Hematopoietic multipotent progenitor cell treated with erythropoietin and hydrocortisone succinate and interleukin-3 and kit ligand, for 4 days (in vitro differentiated cells): ENCODE measurements around the gene LINC01488.

Experiments used
- DNase-seq: peaks from one replicate; pipeline ENCODE4 v3.0.0-alpha.2; 2015

The LINC01488 gene

DNA sequence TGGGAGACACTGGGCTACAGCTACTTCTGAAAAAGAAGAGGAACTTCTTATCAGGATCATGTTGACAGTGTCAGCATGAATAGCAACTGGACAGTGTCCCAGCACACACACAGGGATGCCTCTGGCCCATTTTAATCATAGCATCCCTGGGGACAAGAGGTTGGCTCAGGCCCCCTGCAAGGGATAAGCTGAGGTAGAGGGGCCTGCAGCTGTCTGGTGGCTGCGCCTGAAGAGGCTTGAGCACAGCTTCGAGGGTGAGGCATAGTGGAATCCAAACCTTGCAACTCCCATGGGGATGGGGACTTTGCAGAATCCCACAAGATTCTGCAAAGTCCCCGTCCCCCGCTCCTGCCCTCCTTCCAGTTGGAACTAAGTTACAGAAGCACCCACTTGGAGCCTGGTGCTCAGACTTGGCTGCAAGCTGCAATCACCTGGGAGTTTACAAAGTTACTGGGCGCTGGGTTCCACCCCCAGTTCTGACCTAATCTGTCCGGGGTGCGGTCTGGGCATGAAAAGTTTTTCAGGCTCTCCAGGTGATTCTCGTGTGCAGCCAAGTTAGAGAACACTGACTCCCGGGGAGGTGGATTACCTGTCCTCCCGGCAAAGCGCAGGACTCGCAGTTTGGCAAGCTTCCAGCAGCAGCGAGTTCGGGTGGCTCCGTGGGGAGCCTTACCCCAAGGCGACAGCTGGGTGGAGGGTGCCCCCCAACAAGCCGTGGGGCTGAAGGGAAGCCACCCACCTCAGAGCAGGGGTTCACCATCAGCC lies 16.0 kb upstream of the LINC01488 start:
- no peak for DNase-seq

DNA sequence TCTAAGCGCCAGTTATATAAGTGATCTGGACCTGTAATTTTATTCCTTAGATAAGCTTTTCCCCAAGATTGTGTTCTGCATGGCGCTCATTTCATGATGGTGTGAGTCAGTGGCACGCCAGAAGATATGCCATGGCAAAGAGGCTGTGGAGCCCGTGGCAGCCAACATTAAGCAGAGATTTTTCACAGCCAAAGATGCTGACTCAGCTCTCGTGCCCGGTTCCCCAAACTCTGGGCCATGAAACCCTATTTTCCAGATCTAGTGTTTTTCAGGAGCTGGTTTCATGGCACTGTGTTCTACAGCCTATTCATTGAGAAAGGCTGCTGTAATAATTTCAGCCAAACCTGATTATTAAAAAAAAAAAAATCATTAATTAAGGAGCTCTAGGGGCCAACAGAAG lies 15.4 kb upstream of the LINC01488 start:
- no peak for DNase-seq

DNA sequence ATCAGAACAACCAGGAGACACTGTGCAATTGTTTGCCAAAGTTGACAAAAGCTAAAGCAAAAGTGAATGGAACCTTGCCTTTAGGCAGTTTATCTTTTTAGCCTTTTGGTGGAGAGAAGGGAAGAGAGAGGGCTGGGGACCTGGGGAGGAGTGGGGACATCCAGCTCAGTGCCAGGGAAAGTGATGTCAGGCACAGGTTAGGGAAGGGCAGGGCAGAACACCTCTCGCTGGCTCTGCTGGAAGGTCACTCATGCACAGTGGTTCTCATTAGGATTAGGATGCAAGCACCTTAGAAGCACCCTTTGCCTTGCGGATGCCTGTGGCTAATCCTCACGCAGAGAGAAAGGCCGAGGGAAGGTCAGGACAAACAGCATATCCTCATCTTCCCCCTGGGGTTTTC lies 14.3 kb upstream of the LINC01488 start:
- DNase-seq = no peak

DNA sequence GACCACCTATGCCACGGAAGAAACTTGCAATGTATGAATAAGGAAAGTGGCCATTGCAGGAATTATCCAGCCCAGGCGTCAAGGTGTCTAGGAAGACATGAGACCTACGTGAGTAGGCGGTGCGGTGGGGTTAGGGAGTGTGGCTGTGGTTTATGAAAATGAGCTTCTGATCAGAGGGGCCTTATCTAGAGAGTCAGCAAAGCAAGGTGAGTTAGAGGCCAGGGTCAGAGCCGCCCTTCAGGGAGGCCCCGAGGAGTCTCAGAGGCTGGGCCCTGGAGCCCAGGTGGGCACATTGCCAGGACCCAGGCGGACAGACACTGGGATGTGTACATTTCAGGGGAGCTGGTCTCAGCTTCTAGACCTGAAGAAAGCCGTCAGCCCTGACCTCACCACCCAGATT lies 13.8 kb upstream of the LINC01488 start:
- DNase-seq = no peak

DNA sequence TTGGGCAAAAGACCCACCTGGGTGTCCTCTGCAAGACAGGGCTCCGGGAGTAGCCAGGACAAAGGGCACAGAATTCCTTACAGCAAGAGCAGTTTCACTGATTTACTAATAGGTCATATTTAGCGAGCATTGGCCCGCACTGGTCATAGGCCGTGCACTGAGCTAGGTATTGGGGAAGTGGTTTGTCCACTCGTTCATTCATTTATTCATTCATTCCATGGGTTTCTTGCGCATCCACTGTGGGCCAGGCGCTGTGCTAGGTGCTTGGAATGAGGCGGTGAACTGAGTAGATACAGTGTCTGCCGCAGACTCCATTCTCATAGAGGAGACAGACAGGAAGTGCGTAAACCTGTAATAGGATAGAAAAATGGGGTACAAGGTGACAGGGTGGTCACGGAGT lies 13.2 kb upstream of the LINC01488 start:
- no peak for DNase-seq

DNA sequence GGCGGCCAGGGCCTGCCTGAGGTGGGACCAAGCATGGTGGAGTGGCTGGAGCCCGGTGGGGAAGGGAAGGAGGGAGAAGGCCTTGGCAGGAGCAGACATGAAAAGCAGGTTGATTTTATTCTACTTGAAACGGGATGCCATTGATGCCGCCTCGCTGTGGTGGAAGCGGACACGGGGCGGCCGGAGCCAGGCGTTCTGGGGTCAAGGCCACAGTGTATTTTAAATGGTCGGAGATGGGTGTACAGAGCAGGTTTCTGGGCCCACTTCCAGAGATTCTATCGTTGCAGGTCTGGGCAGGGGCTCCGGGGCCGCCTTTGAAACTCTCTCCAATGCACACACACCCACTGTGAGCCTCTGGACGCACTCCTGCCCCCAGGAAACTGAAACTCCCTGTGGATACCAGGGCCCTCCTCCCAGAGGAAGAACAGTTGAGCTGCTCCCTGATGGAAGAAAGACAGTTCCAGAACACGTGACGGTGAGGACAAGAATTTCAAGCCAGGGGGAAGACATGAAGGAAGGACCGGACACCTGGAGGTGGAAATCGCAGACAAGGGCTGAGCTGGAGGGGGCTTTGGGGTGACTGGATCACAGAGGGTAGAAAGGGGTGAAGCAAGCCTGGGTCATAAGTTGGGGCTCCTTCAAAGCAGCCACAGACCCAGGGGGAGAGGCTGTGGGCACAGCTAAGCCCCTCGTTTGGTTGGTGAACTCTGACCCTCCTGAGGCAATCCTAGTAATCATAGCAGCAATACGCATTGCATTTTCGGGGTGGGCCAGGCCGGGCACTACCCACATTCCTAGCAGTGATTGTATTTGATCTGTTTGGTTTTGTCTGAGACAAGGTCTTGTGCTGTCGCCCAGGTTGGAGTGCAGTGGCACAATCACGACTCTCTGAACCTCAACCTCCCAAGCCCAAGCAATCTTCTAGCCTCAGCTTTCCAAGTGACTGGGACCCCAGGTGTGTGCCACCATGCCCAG lies 12.3 kb upstream of the LINC01488 start:
- DNase-seq = no peak

DNA sequence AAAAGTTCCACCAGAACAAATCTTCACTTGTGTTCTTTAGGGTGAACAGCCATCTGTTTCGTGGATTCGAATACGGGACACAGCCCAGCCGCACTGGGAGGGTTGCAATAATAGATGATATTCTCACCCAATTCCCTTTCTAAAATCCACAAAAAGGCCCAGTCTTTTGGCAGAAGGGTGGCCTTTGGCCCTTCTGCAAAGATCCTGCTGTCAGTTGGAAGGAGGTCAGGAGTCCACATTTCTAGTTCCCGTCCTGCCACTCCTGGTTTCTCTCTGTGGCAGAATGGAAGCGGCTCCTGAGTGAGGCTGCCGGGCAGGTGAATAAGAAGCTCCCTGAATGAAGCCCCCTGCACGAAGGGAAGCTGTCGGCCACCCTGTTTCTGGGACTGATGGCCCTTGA lies 11.2 kb upstream of the LINC01488 start:
- no peak for DNase-seq

DNA sequence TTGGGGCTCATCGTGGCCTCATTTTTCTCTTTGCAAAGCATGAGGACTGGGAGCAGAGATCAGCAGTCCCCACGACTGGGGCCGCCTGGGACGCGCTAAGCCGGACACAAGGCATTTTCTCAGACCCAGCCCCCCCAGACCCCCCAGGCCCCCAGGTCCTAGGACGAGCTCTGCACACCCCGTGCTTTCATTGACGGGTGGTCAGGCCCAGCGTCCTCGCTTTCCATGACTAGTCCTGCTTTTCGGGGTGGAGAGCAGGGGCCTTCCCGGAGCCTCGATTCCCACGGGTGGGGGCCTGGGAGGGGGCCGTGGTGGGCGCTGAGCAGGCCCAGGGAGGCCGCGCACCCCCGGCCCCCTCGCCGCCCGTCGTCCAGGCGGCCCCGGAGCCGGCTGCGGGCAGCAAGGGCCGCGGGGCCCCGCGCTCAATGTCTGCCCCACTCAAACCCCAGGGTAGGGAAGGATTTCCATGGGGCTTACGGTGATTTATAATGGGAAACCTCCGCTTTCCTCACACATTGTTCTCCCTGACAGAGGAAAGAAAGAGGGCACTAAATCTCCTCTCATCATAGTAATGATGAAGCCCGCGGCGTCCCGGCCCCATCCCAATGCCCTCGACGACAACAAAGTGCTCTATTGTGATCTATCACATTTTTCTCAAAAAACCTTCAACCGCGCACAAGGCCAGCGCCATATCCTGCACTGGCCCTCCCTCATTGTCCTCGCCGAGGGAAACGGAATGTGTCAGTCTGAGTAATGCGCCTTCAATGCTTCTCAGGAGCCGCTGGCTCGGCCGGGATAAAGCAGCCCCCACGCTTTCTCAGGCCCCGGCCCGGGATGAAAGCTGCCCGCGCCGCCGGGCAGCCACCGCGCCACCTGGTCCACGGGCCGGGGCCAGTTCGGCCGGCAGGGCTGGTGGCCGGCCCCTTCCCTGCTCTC lies 10.4 kb upstream of the LINC01488 start:
- no peak for DNase-seq

DNA sequence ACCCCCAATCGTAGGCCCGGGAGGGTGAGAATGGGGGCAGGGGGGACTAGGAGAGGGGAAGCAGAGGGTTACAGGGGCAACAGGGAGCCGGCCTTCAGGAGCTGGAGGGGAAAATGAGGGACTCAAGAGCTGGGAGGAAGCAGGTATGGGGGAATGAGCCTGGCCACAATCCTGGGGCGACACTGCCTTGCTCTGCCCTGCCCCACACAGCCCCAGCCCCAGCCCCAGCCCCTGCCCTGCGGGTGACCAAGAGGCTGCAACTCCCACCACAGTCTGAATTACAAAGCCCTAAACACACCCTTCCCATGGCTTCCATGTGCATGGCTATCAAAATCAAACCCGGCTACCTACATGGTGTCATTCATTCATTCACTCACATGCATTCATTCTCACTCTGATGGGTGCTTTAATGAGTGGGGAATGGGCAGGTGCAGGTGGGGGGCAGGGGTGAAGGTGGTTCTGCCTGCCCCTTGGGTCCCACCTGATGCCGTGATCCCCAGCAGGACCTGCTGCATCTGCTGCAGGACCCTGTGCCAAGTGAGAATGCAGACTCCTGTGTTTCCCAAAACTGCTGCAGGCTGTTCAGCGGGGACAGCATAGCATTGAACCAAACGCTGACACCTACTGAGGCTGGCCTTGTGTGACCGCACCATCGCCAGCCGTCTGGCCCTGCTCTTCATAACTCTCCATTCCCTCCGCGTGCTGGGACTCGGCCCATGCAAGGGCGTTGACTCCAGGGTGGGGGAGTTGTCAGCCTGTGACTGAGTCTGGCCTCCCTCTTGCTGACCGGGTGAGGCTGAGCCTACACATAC lies 9.5 kb upstream of the LINC01488 start:
- no peak for DNase-seq

DNA sequence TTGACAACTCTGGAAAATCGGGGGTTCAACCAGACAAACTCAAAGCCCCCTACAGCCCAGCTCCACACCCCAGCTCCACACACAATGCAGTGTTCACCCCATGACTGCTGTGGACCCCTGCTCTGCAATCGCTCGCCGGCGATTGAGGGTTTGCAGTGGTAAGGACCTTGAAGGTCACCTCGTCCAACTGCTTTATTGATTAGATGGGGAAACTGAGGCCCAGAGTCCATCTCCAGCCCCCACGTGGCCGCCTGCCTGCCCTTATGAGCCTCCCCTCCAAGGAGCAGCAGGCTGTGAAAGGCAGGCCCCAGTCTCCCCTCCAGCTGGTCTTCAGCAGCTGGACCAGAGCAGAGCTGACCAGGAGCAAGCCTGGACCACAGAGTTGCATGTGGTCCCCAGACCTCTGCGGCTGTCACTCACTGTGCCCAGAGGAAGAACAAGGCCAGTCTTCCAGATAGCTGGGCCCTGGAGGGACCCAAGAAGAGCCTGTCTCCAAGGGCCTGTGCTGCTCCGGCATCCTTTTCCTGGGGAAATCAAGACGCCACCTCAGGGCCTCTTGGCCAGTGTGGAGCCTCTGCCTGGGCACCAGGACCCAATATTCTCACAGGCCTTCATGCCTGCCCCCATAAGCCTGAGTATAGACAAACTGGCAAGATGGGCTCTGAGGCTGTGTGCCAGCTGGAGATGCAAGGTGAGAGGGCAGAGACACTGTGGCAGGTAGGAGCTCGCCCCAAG lies 8.8 kb upstream of the LINC01488 start:
- no peak for DNase-seq

DNA sequence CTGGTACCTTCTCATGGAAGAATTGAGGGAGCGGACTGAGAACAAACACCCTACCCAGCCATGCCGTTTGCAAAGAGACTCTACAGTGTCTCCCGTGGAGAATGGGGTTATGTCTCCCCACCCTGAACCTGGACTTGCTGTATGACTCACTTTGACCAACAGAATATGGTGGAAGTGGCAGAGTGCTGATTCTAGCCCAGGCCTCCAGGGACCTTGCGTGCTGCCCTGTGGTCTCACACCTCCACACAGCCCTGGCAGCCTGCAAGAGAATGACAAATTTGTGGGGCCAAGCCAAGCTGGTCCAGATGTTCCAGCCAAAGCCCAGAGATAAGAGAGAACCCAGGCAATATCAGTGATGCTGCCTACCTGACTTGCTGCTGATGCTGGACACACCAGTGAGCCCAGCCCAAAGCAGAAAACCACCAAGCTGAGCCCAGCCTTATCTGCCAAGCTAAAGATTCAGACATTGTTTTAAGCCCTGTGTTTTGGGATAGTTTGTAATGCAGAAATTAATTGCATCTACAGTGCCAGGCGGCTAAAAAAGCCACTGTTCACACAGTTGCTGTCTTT lies 8.1 kb upstream of the LINC01488 start:
- DNase-seq = peak; percentile 47

DNA sequence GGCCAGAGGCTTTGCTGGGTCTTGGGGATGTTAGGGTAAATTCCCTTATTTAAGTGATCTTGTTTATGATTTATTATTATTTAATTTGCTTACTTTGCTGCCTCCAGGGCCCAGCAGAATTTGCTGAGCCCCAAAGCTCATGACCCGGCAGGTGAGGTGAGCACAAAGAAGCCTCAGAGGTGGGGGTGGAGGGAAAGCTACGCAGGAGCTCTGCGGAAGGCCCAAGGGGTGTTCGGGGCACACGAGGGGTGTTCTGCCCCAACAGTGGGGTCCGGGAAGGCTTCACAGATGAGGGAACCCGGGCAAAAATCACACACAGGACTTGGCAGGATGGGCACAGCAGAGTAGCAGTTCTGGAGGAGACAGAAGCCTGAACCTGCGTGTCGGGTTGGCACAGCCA lies 6.7 kb upstream of the LINC01488 start:
- no peak for DNase-seq

DNA sequence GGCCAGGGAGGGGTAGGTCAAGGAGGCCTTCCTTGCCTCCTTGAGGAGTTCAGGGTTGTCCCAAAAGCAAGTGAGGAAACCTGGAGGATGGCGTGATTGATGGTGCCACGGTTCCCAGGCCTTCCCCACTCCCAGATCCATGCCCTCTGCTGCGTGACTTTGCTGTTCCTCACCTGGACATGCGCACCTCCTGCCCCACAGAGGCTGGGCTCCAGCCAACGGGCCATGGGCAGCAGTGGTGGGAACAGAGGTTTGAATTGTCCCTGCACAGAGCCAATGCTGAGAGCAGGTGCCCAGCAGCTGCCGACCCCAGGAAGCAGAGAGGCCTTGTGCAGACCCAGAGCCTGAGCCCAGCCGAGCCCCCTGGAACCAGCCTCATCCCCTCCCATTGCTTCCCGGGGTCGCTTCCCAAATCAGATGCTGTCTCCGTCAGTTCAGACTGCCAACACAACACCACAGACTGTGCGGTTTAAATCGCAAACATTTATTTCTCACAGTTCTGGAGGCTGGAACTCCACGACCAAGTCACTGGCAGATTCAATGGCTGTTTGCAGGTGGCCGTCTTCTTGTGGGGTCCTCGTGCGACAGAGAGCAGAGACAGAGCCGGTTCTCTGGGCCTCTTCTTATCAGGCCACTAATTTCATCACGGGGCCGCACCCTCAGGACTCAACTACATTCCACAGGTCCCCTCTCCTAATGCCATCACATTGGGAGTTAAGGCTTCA lies 6.2 kb upstream of the LINC01488 start:
- DNase-seq = no peak

DNA sequence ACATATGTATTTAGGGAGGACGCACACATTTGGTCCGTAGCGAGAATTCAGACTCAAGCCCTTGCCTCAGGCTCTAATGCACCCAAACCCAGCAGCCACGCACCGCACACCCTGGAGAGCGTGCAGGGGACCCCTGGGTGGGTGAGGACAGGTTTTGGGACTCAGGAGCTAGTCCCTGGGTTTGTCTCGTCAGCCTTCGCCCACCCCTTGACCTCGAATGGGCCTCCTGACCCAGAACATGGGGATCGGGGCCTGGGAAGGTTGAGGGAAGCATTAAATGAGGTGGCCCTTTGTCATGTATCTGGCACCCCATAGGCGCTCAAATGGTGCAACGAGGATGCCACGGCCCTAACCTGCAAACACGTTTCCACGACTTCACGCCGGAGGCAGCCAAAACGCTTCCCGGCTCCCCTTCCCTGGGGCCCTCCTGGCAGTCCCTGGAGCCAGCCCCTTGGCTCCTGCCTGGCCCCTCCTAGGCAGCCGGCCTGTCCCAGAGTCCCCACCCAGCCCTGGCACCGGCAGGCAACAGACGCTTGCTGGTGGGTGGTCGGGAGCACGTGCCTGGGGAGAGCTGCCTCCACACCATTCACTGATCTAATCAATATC lies 5.5 kb upstream of the LINC01488 start:
- DNase-seq = no peak

DNA sequence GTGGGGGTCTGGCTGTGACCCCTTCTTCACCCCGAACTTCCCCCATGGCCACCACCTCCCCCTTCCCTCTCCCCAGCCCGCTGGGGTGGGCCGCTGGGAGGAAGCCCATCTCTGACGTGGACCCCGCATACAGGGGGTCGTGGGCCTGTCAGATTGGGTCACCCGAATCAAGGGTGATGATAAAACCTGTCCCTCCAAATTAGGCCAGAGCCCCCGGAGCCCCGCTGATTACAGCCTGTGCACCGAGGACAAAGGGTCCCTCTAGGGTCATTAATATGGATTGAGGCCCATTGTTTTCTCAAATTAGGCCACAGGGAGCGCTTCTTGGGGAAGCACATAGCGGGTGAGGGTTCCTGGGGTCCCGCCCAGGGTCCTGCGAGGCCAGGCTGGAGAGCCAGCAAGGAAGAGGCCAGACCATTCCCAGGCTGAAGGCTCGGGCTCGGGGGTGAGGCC lies 4.9 kb upstream of the LINC01488 start:
- DNase-seq = no peak

DNA sequence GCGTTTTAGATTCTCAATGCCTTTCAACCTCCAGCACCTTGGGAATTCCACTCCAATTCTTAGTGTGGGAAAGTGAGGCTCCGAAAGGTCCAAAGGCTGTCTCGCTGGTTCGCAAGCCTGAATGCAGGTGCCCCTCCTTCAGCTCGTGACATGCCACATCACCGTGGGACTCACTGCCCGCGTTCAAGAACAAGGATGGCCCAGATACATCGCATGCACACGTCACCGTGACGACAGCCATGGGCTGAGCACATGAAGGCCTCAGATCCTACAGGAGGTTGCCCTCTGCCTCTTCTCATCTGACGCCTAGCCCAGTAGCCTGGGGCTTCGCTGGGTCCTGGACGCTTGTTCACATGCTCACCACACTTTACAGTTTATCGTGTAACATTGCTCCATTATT lies 4.4 kb upstream of the LINC01488 start:
- no peak for DNase-seq

DNA sequence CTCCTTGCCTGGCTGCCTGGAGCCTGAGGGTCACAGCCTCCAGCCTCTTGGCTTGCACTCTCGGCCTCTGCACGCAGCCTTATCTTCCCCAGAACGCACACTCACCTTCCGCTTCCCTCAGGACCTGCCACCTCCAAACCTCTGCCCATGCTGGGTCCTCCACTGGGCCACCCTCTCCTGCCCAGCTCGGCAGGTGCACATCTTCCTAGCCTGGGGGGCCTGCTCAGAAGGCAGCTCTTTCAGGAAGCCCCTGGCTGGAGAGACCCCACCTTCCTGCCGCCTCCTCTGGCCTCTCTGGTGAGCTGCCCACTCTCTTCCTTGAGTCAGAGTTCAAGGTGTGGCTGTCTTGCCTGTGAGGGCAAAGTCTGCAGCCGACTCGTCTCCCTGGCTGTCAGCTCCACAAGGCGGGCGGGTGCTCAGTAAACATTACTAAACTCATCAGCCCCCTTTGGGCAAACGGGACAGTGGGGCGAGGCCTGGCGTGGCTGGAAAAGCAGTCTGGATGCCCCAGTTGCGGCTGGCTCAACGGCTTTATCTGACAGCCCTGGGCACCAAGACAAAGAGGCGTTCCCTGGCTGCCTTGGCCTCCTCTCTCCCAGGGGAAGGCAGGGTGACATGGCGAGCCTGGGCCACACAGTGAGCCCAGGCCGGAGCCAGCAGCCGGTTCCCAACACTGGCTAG lies 1.7 kb upstream of the LINC01488 start:
- no peak for DNase-seq

DNA sequence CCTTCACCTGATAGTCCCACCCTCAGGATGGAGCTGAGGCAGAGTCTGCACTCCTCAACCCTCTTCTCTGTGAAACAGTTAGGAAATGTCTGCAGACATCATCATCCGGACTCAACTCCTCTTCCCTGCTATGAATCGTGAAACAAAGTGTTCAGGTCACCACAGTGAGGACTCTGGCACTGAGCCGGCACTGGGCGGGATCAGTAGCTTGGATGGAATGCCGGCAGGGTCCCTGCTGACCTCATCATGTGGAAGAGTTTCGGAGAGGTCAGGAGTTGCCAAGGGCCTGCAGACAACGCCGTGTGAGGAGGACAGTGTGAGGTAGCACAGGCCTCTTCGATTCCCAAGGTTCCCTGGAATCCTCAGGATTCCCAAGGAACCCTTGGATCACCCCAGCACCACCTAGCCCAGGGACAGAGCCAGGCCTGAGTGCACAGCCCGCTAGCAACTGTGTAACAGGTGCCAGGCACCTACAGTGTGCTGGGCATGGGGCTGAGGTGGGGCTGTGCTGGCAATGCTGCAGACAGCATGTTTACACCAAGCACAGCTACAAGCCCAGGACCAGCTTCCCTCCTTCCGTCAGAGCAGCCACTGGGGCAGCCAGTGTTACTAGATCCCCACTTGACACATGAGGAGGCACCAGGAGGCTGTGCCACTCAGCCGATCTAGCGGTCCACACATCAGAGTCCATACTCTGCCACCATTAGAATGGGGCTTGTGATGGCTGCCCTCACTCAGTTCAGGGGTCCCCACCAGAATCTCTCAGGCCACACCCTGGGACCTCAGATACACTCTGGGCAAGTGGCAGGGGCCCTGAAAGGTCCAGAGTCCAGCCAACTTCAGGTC lies 693 bp upstream of the LINC01488 start:
- DNase-seq = no peak
